Measurements from ENCODE around the gene HMGXB3. TPM values are rescaled to one million over a fixed set of nuclear protein-coding genes. Genes with fewer than 3 reads are reported as not detected.

The HMGXB3 gene
- total and polyA plus RNA-seq, 2 of the 13 experiments (the other 11 are each of a cell fraction or from before 2014, with no cell fraction given) = 18.8 to 23.8 TPM

- TF ChIP-seq SNAPC4 (CRISPR knock-in tag; IDR thresholded peaks at IDR 0.05) (peak; percentile 81), ARNT2 (CRISPR knock-in tag; IDR thresholded peaks at IDR 0.05; ENCODE audit: low read depth) (peak; percentile 27; the same call in 1 of the 2 replicates), SALL1 (CRISPR knock-in tag; IDR thresholded peaks at IDR 0.05) (peak; percentile 77), U2AF1 (optimal IDR thresholded peaks at IDR 0.05; ENCODE audit: low read depth, low read length) (no peak), ZNF317 (CRISPR knock-in tag; IDR thresholded peaks at IDR 0.05) (0 out of 2 replicates have a peak, but pooled peaks have one; percentile 15), POLR2A (IDR thresholded peaks at IDR 0.05; ENCODE audit: insufficient read depth in 1 of 2, low read depth in 2 of 2, low read length in 2 of 2) (peak; percentile 85 to 91), TGIF2 (CRISPR knock-in tag; IDR thresholded peaks at IDR 0.05) (peak; percentile 21; the same call in 1 of the 2 replicates), HDAC1 (CRISPR knock-in tag; IDR thresholded peaks at IDR 0.05) (peak; percentile 83), NONO (IDR thresholded peaks at IDR 0.05) (no peak), NONO (CRISPR knock-in tag; conservative IDR thresholded peaks at IDR 0.05) (peak; percentile 40), ZC3H4 (CRISPR knock-in tag; IDR thresholded peaks at IDR 0.05; ENCODE audit: borderline replicate concordance) (no peak), ZNF746 (CRISPR knock-in tag; IDR thresholded peaks at IDR 0.05) (no peak; the same call in 1 of the 2 replicates), ZSCAN25 (CRISPR knock-in tag; IDR thresholded peaks at IDR 0.05) (0 out of 2 replicates have a peak, but pooled peaks have one; percentile 23), GABPB1 (CRISPR knock-in tag; IDR thresholded peaks at IDR 0.05) (peak; percentile 85), KDM5B (CRISPR knock-in tag; IDR thresholded peaks at IDR 0.05; ENCODE audit: borderline replicate concordance) (peak; percentile 94), PBX2 (CRISPR knock-in tag; IDR thresholded peaks at IDR 0.05) (peak; percentile 97), EZH2 (conservative IDR thresholded peaks at IDR 0.05; ENCODE audit: low read depth, low read length) (no peak), DMAP1 (CRISPR knock-in tag; IDR thresholded peaks at IDR 0.05) (peak; percentile 21; the same call in 1 of the 2 replicates), NFYB (CRISPR knock-in tag; IDR thresholded peaks at IDR 0.05) (peak; percentile 99), E2F1 (CRISPR knock-in tag; IDR thresholded peaks at IDR 0.05) (peak; percentile 61; the same call in 1 of the 2 replicates), ZNF501 (CRISPR knock-in tag; IDR thresholded peaks at IDR 0.05) (peak; percentile 71), XRCC5 (optimal IDR thresholded peaks at IDR 0.05; ENCODE audit: low read length) (peak; percentile 50), ZBTB7B (CRISPR knock-in tag; IDR thresholded peaks at IDR 0.05) (peak; percentile 52; the same call in 1 of the 2 replicates), ZNF615 (CRISPR knock-in tag; IDR thresholded peaks at IDR 0.05; ENCODE audit: borderline replicate concordance) (no peak)
Measured at GRCh38 chr5:149960272-149961185, 40.0 kb upstream of the HMGXB3 start, which contains the start of gene SLC26A2 (continued).
